ENCODE data around the gene KIAA1217. TPM values are rescaled to one million over a fixed set of nuclear protein-coding genes. Genes with fewer than 3 reads are reported as not detected.

The KIAA1217 gene
- total RNA-seq, 2 donors from 2014 or later, result 92.5 to 188 TPM

GRCh38 chr10:24545585-24545984 lies 336.6 kb downstream of the KIAA1217 start:
- no peak for DNase-seq (ENCODE audit: low spot score)
- H3K36me3 ChIP-seq, result no peaks in the 10 kb centered on the region
- WGBS, result 94% methylated on average over 3 of the region's 3 CpGs
- no peaks in the 10 kb centered on the region for H3K9me3 ChIP-seq
- no peak overlapping the region for H3K4me3 ChIP-seq
- intact Hi-C loops (cut with DNase I), result no loop called here
- no peak overlapping the region for H3K27ac ChIP-seq
- TF ChIP-seq, protein P1, sequence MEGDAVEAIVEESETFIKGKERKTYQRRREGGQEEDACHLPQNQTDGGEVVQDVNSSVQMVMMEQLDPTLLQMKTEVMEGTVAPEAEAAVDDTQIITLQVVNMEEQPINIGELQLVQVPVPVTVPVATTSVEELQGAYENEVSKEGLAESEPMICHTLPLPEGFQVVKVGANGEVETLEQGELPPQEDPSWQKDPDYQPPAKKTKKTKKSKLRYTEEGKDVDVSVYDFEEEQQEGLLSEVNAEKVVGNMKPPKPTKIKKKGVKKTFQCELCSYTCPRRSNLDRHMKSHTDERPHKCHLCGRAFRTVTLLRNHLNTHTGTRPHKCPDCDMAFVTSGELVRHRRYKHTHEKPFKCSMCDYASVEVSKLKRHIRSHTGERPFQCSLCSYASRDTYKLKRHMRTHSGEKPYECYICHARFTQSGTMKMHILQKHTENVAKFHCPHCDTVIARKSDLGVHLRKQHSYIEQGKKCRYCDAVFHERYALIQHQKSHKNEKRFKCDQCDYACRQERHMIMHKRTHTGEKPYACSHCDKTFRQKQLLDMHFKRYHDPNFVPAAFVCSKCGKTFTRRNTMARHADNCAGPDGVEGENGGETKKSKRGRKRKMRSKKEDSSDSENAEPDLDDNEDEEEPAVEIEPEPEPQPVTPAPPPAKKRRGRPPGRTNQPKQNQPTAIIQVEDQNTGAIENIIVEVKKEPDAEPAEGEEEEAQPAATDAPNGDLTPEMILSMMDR (IDR thresholded peaks at IDR 0.05), result no peak
- no peak for TF ChIP-seq POLR2A (IDR thresholded peaks at IDR 0.05)
- TF ChIP-seq POLR2AphosphoS5 (IDR thresholded peaks at IDR 0.05), result no peak
- H3K27me3 ChIP-seq (replicated peaks; ENCODE audit: insufficient read depth), result no peaks in the 10 kb centered on the region
- H3K4me1 ChIP-seq (replicated peaks), result no peaks in the 10 kb centered on the region

- intact Hi-C loops (cut with DNase I), result no loop called here
- Histone ChIP-seq H3K4me1 (replicated peaks) (no peaks in the 10 kb centered on the region), H3K9me3 (no peaks in the 10 kb centered on the region), H3K4me3 (no peak overlapping the region), H3K27ac (no peak overlapping the region), H3K27me3 (replicated peaks; ENCODE audit: insufficient read depth) (no peaks in the 10 kb centered on the region), H3K36me3 (no peaks in the 10 kb centered on the region)
- no peak for TF ChIP-seq POLR2AphosphoS5 (IDR thresholded peaks at IDR 0.05)
- TF ChIP-seq POLR2A (IDR thresholded peaks at IDR 0.05), result no peak
- TF ChIP-seq, protein P1 (IDR thresholded peaks at IDR 0.05), result no peak
- DNase-seq (ENCODE audit: low spot score), result no peak
- WGBS, result 74% methylated on average over 10 of the region's 10 CpGs
These were observed 341.7 kb downstream of the KIAA1217 start for GRCh38 chr10:24550680-24551079.

GRCh38 chr10:24551161-24551560 lies 342.2 kb downstream of the KIAA1217 start:
- intact Hi-C loops (cut with DNase I), result no loop called here
- Histone ChIP-seq H3K9me3 (no peaks in the 10 kb centered on the region), H3K36me3 (no peaks in the 10 kb centered on the region), H3K27ac (no peak overlapping the region), H3K4me3 (no peak overlapping the region), H3K4me1 (replicated peaks) (no peaks in the 10 kb centered on the region), H3K27me3 (replicated peaks; ENCODE audit: insufficient read depth) (no peaks in the 10 kb centered on the region)
- WGBS, result 34% methylated on average over 2 of the region's 2 CpGs
- TF ChIP-seq POLR2A (IDR thresholded peaks at IDR 0.05), result no peak
- TF ChIP-seq POLR2AphosphoS5 (IDR thresholded peaks at IDR 0.05), result no peak
- DNase-seq (ENCODE audit: low spot score), result no peak

- H3K27ac ChIP-seq, result no peak overlapping the region
- H3K4me3 ChIP-seq, result no peak overlapping the region
- H3K36me3 ChIP-seq, result no peaks in the 10 kb centered on the region
- DNase-seq (ENCODE audit: low spot score), result peak; percentile 54
- H3K9me3 ChIP-seq, result no peaks in the 10 kb centered on the region
- intact Hi-C loops (cut with DNase I), result no loop called here
- TF ChIP-seq POLR2A (IDR thresholded peaks at IDR 0.05) (no peak), POLR2AphosphoS5 (IDR thresholded peaks at IDR 0.05) (no peak)
- TF ChIP-seq, protein P1 (IDR thresholded peaks at IDR 0.05), result peak in 3 of 4 experiments; percentile 11 to 59 (median 31)
- 56% methylated on average over 22 of the region's 22 CpGs for WGBS
- no peaks in the 10 kb centered on the region for H3K27me3 ChIP-seq (replicated peaks; ENCODE audit: insufficient read depth)
- no peaks in the 10 kb centered on the region for H3K4me1 ChIP-seq (replicated peaks)
These were observed 343.5 kb downstream of the KIAA1217 start for GRCh38 chr10:24552346-24553016.

- no peaks in the 10 kb centered on the region for H3K36me3 ChIP-seq
- no peaks in the 10 kb centered on the region for H3K27me3 ChIP-seq (replicated peaks; ENCODE audit: insufficient read depth)
- no peaks in the 10 kb centered on the region for H3K9me3 ChIP-seq
- H3K4me3 ChIP-seq, result no peak overlapping the region
- no peak for TF ChIP-seq POLR2A (IDR thresholded peaks at IDR 0.05)
- H3K4me1 ChIP-seq (replicated peaks), result no peaks in the 10 kb centered on the region
- H3K27ac ChIP-seq, result no peak overlapping the region
- WGBS, result 58% methylated on average over 10 of the region's 10 CpGs
- no peak for DNase-seq (ENCODE audit: low spot score)
- intact Hi-C loops (cut with DNase I), result no loop called here
These were observed 344.2 kb downstream of the KIAA1217 start for GRCh38 chr10:24553051-24553612.

GRCh38 chr10:24554036-24554435 lies 345.1 kb downstream of the KIAA1217 start:
- no peak for DNase-seq (ENCODE audit: low spot score)
- intact Hi-C loops (cut with DNase I), result no loop called here
- no peaks in the 10 kb centered on the region for H3K36me3 ChIP-seq
- H3K27me3 ChIP-seq (replicated peaks; ENCODE audit: insufficient read depth), result no peaks in the 10 kb centered on the region
- TF ChIP-seq POLR2AphosphoS5 (IDR thresholded peaks at IDR 0.05), result no peak
- TF ChIP-seq, protein P1 (IDR thresholded peaks at IDR 0.05), result no peak
- no peak for TF ChIP-seq POLR2A (IDR thresholded peaks at IDR 0.05)
- WGBS, result 76% methylated on average over 7 of the region's 7 CpGs
- H3K9me3 ChIP-seq, result no peaks in the 10 kb centered on the region
- no peak overlapping the region for H3K27ac ChIP-seq
- H3K4me1 ChIP-seq (replicated peaks), result no peaks in the 10 kb centered on the region
- no peak overlapping the region for H3K4me3 ChIP-seq

Measured in prostate gland (tissue), 2 donors.